ENCODE results near the gene ZNF444. TPM values are rescaled to one million over a fixed set of nuclear protein-coding genes. Genes with fewer than 3 reads are reported as not detected.
A peak's percentile ranks its signal among the peaks of the same experiment; 100 is the strongest.

Gene ZNF444
- total RNA-seq, 4 donors from 2014 or later = 35.1 to 53.0 (median 45.5) TPM

DNA sequence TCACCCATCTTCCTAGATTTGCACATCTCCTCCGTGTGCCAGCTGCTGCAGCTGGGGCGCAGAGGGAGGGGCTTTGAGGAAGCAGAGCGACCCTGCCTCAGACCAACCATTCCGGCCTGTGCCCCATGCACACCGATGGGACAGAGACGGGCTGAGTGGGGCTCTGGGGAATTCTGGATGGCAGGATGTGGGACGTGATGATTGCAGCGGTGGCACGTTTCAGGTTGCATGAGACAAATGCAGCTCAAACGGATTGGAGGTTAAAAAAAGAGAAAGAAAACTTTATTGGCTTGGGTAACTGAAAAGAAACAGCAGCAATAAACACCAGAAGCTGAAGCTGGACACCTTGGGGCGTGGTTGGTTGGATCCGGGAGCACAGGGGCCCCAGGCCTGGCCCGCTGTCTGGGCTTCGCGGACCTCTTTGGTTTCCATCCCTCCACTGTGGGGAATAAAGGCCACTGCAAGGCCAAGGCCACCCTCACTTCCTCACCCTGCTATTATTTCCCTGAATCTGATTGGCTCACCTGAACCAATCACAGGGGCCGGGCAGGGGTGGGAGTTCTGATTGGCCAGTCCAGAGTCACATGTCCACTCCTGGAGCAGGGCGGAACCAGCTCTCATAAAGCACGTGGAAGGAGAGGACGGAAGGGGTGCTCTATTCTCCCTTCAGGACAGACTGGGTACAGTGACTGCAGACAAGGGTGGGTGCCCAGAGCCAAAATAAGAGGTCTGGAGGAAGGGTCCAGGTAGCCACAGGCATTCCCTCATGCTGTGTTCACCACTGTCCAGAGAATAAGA lies 13.9 kb upstream of the ZNF444 start:
- no peaks in the 10 kb centered on the region for H3K36me3 ChIP-seq
- WGBS, 2 donors = 88 to 92% methylated on average over 17 to 19 of the region's 19 CpGs
- no peaks in the 10 kb centered on the region for H3K27me3 ChIP-seq
- H3K9me3 ChIP-seq = no peaks in the 10 kb centered on the region
- intact Hi-C loops (cut with DNase I) = no loop called here
- H3K27ac ChIP-seq = no peak overlapping the region
- H3K4me3 ChIP-seq (replicated peaks in 1 of 3) = no peak overlapping the region
- no peak for DNase-seq
- TF ChIP-seq, protein P1, sequence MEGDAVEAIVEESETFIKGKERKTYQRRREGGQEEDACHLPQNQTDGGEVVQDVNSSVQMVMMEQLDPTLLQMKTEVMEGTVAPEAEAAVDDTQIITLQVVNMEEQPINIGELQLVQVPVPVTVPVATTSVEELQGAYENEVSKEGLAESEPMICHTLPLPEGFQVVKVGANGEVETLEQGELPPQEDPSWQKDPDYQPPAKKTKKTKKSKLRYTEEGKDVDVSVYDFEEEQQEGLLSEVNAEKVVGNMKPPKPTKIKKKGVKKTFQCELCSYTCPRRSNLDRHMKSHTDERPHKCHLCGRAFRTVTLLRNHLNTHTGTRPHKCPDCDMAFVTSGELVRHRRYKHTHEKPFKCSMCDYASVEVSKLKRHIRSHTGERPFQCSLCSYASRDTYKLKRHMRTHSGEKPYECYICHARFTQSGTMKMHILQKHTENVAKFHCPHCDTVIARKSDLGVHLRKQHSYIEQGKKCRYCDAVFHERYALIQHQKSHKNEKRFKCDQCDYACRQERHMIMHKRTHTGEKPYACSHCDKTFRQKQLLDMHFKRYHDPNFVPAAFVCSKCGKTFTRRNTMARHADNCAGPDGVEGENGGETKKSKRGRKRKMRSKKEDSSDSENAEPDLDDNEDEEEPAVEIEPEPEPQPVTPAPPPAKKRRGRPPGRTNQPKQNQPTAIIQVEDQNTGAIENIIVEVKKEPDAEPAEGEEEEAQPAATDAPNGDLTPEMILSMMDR (IDR thresholded peaks at IDR 0.05) = no peak
- no peak for TF ChIP-seq POLR2A (IDR thresholded peaks at IDR 0.05)
- peaks cover 4 to 5% of the 10 kb centered on the region in 2 donors for H3K4me1 ChIP-seq

DNA sequence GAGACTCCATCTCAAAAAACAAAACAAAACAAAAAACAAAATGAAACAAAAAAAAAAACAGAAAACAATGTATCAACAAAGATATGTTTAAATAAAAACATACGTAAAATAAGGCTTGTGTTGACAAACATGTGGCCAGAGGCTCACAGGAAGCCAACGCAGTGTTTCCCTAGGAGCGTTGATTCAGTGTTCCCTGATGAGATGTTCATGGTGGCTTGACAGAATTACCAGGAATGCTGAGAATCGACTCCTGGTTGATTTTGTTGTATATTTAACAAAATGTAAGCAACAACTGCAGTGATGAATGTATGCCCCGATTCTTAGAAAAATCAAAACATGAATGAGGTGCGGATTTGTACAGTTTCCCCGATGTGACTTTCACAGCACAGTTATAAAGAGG lies 11.1 kb upstream of the ZNF444 start:
- Histone ChIP-seq H3K27me3 (no peaks in the 10 kb centered on the region), H3K4me1 (peaks cover 22 to 29% of the 10 kb centered on the region in 2 donors), H3K36me3 (no peaks in the 10 kb centered on the region), H3K9me3 (no peaks in the 10 kb centered on the region), H3K4me3 (replicated peaks in 1 of 3) (no peak overlapping the region), H3K27ac (no peak overlapping the region)
- no peak for DNase-seq
- 80 to 85% methylated on average over 7 of the region's 7 CpGs for WGBS, 2 donors
- intact Hi-C loops (cut with DNase I) = no loop called here
- no peak for TF ChIP-seq POLR2A (IDR thresholded peaks at IDR 0.05)
- TF ChIP-seq, protein P1 (IDR thresholded peaks at IDR 0.05) = no peak

DNA sequence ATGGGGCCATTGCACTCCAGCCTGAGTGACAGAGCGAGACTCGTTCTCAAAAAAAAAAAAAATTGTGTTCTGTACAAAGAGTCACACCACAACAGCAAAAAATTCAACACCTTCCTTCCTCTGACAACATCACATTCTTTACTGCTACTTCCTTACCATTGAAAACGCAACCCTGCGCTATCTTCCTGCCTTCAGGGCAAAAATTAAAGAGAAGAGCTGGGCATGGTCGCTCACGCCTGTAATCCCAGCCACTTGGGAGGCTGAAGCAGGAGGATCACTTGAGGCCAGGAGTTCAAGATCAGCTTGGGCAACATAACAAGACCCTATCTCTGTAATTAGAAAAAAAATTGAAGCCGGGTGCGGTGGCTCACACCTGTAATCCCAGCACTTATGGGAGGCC lies 9.4 kb upstream of the ZNF444 start:
- WGBS, 2 donors = 77 to 78% methylated on average over 8 of the region's 8 CpGs
- intact Hi-C loops (cut with DNase I) = no loop called here

DNA sequence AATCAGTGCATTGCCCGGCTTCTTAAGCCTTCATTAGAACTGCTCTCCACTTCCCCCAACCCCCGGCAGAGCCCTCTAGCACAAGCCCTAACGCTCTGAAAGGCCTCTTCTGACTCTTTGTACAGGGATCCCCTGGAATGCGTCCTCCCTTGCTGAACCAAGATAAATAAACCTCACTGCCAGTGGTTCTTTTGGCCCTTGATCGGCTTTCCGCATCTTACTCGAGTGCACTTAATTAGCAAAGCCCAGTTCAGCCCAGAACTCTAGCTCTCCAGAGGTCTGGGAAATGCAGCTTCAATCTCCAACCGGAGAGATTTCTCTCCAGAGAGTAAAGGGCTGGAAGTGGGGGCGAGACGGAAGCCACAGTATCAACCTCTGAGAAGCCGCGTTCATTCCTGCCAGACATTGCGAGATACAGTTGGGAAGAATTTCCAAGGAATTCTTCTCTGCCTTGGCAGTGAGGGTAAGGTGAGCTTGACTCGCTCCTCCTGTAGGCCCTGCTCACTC lies 8.7 kb upstream of the ZNF444 start:
- TF ChIP-seq, protein P1 (IDR thresholded peaks at IDR 0.05) = no peak
- TF ChIP-seq POLR2A (IDR thresholded peaks at IDR 0.05) = peak in 1 of 2 donors; percentile 58
- Histone ChIP-seq H3K9me3 (no peaks in the 10 kb centered on the region), H3K36me3 (no peaks in the 10 kb centered on the region), H3K4me3 (replicated peaks in 1 of 3) (no peak overlapping the region), H3K27ac (peak overlapping the region; percentile 82 to 92 (median 86)), H3K27me3 (no peaks in the 10 kb centered on the region), H3K4me1 (peaks cover 32 to 51% of the 10 kb centered on the region in 2 donors)
- WGBS, 2 donors = 12 to 19% methylated on average over 14 of the region's 14 CpGs
- intact Hi-C loops (cut with DNase I) = no loop called here
- peak; percentile 87 to 89 for DNase-seq

More for the DNA sequence above, 9.4 kb upstream of the ZNF444 start:
- Histone ChIP-seq H3K4me1 (peaks cover 27 to 44% of the 10 kb centered on the region in 2 donors), H3K27ac (peak overlapping the region; percentile 82 to 92 (median 86)), H3K36me3 (no peaks in the 10 kb centered on the region), H3K9me3 (no peaks in the 10 kb centered on the region), H3K27me3 (no peaks in the 10 kb centered on the region), H3K4me3 (replicated peaks in 1 of 3) (no peak overlapping the region)
- TF ChIP-seq, protein P1 (IDR thresholded peaks at IDR 0.05) = no peak
- no peak for TF ChIP-seq POLR2A (IDR thresholded peaks at IDR 0.05)
- DNase-seq = no peak
